Fibroblast of lung (primary cell): ENCODE measurements around the gene FBXW11. TPM values are rescaled to one million over a fixed set of nuclear protein-coding genes. Genes with fewer than 3 reads are reported as not detected.
A peak's percentile ranks its signal among the peaks of the same experiment; 100 is the strongest.

ENCODE experiments used
- DNase-seq, 2 donors: peaks; one replicate each; pipeline versions ENCODE4 v3.0.0 to v3.0.0-alpha.2; 2010; ENCODE audit warnings: low read depth in 2 of 2
- H2AFZ ChIP-seq: 2 replicates; pipeline ENCODE4 v1.5.1; 2012; ENCODE audit warnings: low read length, control low read depth, inconsistent platforms
- H3K27ac ChIP-seq: 2 replicates; pipeline ENCODE4 v1.5.1; 2011; ENCODE audit warnings: low read length, control low read depth; ENCODE audit not compliant: insufficient read depth
- H3K27me3 ChIP-seq: 2 replicates; pipeline ENCODE4 v1.5.1; 2011; ENCODE audit warnings: mild to moderate bottlenecking, low read length; ENCODE audit not compliant: control insufficient read depth, insufficient read depth
- H3K36me3 ChIP-seq: 2 replicates; pipeline ENCODE4 v1.5.1; 2011; ENCODE audit warnings: low read length; ENCODE audit not compliant: control insufficient read depth, insufficient read depth
- H3K4me1 ChIP-seq: 2 replicates; pipeline ENCODE4 v1.5.1; 2011; ENCODE audit warnings: low read length; ENCODE audit not compliant: control insufficient read depth, insufficient read depth; ENCODE audit errors: extremely low read depth
- H3K4me2 ChIP-seq: 2 replicates; pipeline ENCODE4 v1.5.1; 2011; ENCODE audit warnings: low read length, control low read depth; ENCODE audit not compliant: insufficient read depth; ENCODE audit errors: extremely low read depth
- H3K4me3 ChIP-seq, 4 experiments: fragments of 200-600 bp in 1 of 4; sonication (generic) in 1 of 4; replicated peaks in 1 of 4; 2 replicates each; pipeline ENCODE4 v1.5.1; 2011 to 2016; ENCODE audit warnings: low read length in 4 of 4, low read depth in 3 of 4, mild to moderate bottlenecking in 3 of 4, control low read depth in 2 of 4, inconsistent platforms in 1 of 4, mixed read lengths in 1 of 4; ENCODE audit not compliant: insufficient read depth in 1 of 4; ENCODE audit errors: control extremely low read depth in 1 of 4
- H3K79me2 ChIP-seq: 2 replicates; pipeline ENCODE4 v1.5.1; 2012; ENCODE audit warnings: mild to moderate bottlenecking, low read length, inconsistent platforms; ENCODE audit not compliant: control insufficient read depth, insufficient read depth
- H3K9ac ChIP-seq: 2 replicates; pipeline ENCODE4 v1.5.1; 2011; ENCODE audit warnings: mild to moderate bottlenecking, low read length, control low read depth; ENCODE audit not compliant: insufficient read depth
- H3K9me3 ChIP-seq: 2 replicates; pipeline ENCODE4 v1.5.1; 2012; ENCODE audit warnings: low read depth, low read length; ENCODE audit not compliant: control insufficient read depth, insufficient read depth
- H4K20me1 ChIP-seq: 2 replicates; pipeline ENCODE4 v1.5.1; 2011; ENCODE audit warnings: low read length; ENCODE audit not compliant: control insufficient read depth, insufficient read depth; ENCODE audit errors: extremely low read depth
- EZH2 ChIP-seq: IDR thresholded peaks from 2 replicates; pipeline ENCODE4 v1.5.1; 2012; ENCODE audit warnings: low read length, control low read depth, mild to moderate bottlenecking; ENCODE audit errors: missing control alignments
- polyA plus RNA-seq, 2 donors: library from polyadenylated mRNA; depleted of rRNA in 1 of 2; stranded (reverse) in 1 of 2; unstranded in 1 of 2; fragments of >200 nt; gene quantifications; 2 replicates each; pipeline ENCODE4 v1.2.1, GENCODE V29; 2011 to 2012; ENCODE audit warnings: missing spikeins in 1 of 2
- total RNA-seq: library from RNA; depleted of rRNA; stranded (reverse); fragments of >200 nt; gene quantifications from 2 replicates; pipeline ENCODE4 v1.2.1, GENCODE V29; 2014
- TF ChIP-seq, protein P1 (sequence below), 2 donors: IDR thresholded peaks in 1 of 2; conservative IDR thresholded peaks in 1 of 2; 1 replicate in 1 of 2; 2 replicates in 1 of 2; pipeline ENCODE4 v1.5.1; 2011 to 2012; ENCODE audit warnings: low read length in 2 of 2, control low read depth in 1 of 2, inconsistent platforms in 1 of 2, low read depth in 1 of 2, mild to moderate bottlenecking in 1 of 2

Gene FBXW11
- total and polyA plus RNA-seq, 2 donors (not counting 1 experiment from before 2014, with no cell fraction given): 52.6 to 113 TPM

GRCh38 chr5:171989276-171989675 is 17.2 kb downstream of the FBXW11 start:
- DNase-seq: peak in 1 of 2 donors; percentile 82
- no peaks in the 10 kb centered on the region for H4K20me1 ChIP-seq
- no peak overlapping the region for H3K9ac ChIP-seq

GRCh38 chr5:171986772-171987171 is 19.7 kb downstream of the FBXW11 start:
- no peak overlapping the region for H2AFZ ChIP-seq
- H3K27me3 ChIP-seq: no peaks in the 10 kb centered on the region
- no peak overlapping the region for H3K4me2 ChIP-seq
- H3K9ac ChIP-seq: no peak overlapping the region
- H3K4me1 ChIP-seq: peaks cover 2% of the 10 kb centered on the region
- peaks cover 58% of the 10 kb centered on the region for H3K79me2 ChIP-seq
- H3K27ac ChIP-seq: no peak overlapping the region
- no peaks in the 10 kb centered on the region for H4K20me1 ChIP-seq
- TF ChIP-seq, protein P1, sequence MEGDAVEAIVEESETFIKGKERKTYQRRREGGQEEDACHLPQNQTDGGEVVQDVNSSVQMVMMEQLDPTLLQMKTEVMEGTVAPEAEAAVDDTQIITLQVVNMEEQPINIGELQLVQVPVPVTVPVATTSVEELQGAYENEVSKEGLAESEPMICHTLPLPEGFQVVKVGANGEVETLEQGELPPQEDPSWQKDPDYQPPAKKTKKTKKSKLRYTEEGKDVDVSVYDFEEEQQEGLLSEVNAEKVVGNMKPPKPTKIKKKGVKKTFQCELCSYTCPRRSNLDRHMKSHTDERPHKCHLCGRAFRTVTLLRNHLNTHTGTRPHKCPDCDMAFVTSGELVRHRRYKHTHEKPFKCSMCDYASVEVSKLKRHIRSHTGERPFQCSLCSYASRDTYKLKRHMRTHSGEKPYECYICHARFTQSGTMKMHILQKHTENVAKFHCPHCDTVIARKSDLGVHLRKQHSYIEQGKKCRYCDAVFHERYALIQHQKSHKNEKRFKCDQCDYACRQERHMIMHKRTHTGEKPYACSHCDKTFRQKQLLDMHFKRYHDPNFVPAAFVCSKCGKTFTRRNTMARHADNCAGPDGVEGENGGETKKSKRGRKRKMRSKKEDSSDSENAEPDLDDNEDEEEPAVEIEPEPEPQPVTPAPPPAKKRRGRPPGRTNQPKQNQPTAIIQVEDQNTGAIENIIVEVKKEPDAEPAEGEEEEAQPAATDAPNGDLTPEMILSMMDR (conservative IDR thresholded peaks at IDR 0.05 in 1 of 2, IDR thresholded peaks at IDR 0.05 in 1 of 2; ENCODE audit: low read depth in 1 of 2, low read length in 2 of 2): no peak
- no peak for TF ChIP-seq EZH2
- no peak overlapping the region for H3K4me3 ChIP-seq
- H3K36me3 ChIP-seq: no peaks in the 10 kb centered on the region
- no peak for DNase-seq
- H3K9me3 ChIP-seq: no peaks in the 10 kb centered on the region

More at GRCh38 chr5:171989276-171989675, 17.2 kb downstream of the FBXW11 start:
- H3K27ac ChIP-seq: no peak overlapping the region
- H3K36me3 ChIP-seq: no peaks in the 10 kb centered on the region
- TF ChIP-seq, protein P1 (conservative IDR thresholded peaks at IDR 0.05 in 1 of 2, IDR thresholded peaks at IDR 0.05 in 1 of 2; ENCODE audit: low read depth in 1 of 2, low read length in 2 of 2): no peak
- no peak for TF ChIP-seq EZH2
- H3K9me3 ChIP-seq: no peaks in the 10 kb centered on the region
- no peak overlapping the region for H2AFZ ChIP-seq
- peaks cover 2% of the 10 kb centered on the region for H3K4me1 ChIP-seq
- H3K79me2 ChIP-seq: peaks cover 48% of the 10 kb centered on the region
- H3K27me3 ChIP-seq: no peaks in the 10 kb centered on the region
- no peak overlapping the region for H3K4me3 ChIP-seq
- no peak overlapping the region for H3K4me2 ChIP-seq

DNA sequence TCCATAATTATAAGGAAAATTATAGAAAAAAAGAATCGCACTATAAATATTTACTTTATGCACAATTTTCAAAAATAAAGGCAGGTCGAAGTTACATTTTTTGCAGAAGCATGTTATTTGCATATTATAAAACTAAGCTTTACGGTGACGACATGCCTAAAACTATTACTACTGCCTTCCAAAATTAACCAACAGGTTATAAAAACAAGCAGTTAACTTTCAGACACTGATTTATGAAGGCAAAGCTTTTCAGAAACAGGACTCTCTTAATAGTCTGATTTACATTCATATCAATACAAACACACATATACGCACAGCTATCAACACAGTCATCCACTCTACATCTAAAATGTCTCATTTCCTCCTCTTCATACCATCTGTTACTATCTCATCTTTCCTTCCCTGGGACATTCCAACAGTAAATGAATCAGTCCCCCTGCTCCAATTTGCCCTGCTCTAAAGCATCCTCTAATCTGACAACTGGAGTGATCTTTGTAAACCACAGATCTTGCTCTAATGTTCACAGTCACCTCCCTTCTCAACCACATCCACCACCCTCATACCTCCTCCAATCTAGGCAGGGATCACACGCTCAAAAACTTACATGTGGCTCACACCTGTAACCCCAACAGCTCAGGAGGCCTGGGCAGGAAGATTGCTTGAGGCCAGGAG is 21.6 kb downstream of the FBXW11 start:
- peaks cover 2% of the 10 kb centered on the region for H3K4me1 ChIP-seq
- H3K79me2 ChIP-seq: peaks cover 61% of the 10 kb centered on the region
- H3K36me3 ChIP-seq: no peaks in the 10 kb centered on the region
- H3K9ac ChIP-seq: no peak overlapping the region
- no peaks in the 10 kb centered on the region for H3K9me3 ChIP-seq
- TF ChIP-seq EZH2: no peak
- no peaks in the 10 kb centered on the region for H3K27me3 ChIP-seq
- H3K4me2 ChIP-seq: no peak overlapping the region
- peak; percentile 60 to 98 for DNase-seq
- H3K27ac ChIP-seq: peak overlapping the region; percentile 26
- H2AFZ ChIP-seq: no peak overlapping the region
- H3K4me3 ChIP-seq: no peak overlapping the region
- no peaks in the 10 kb centered on the region for H4K20me1 ChIP-seq
